ENCODE results near the gene APBA3.

The APBA3 gene

GRCh38 chr19:3719868-3720267 is 41.6 kb downstream of the APBA3 start:
- TF ChIP-seq CTCF (IDR thresholded peaks at IDR 0.05; ENCODE audit: insufficient read depth, low read depth, low read length, missing control alignments) = no peak
- DNase-seq (ENCODE audit: low read depth) = no peak

GRCh38 chr19:3716147-3716668 is 45.3 kb downstream of the APBA3 start:
- TF ChIP-seq CTCF (IDR thresholded peaks at IDR 0.05; ENCODE audit: insufficient read depth, low read depth, low read length, missing control alignments) = no peak
- H3K4me3 ChIP-seq (ENCODE audit: low read length) = no peak overlapping the region
- DNase-seq (ENCODE audit: low read depth) = no peak

More at GRCh38 chr19:3719868-3720267, 41.6 kb downstream of the APBA3 start:
- H3K4me3 ChIP-seq (ENCODE audit: low read length) = no peak overlapping the region

- DNase-seq (ENCODE audit: low read depth) = no peak
- no peak for TF ChIP-seq CTCF (IDR thresholded peaks at IDR 0.05; ENCODE audit: insufficient read depth, low read depth, low read length, missing control alignments)
- H3K4me3 ChIP-seq (ENCODE audit: low read length) = no peak overlapping the region
Measured at GRCh38 chr19:3712663-3713611, 48.6 kb downstream of the APBA3 start.

- TF ChIP-seq CTCF (IDR thresholded peaks at IDR 0.05; ENCODE audit: insufficient read depth, low read depth, low read length, missing control alignments) = no peak
- no peak overlapping the region for H3K4me3 ChIP-seq (ENCODE audit: low read length)
- peak; percentile 66 for DNase-seq (ENCODE audit: low read depth)
Measured at GRCh38 chr19:3710265-3710812, 51.2 kb downstream of the APBA3 start.

- peak; percentile 39 for DNase-seq (ENCODE audit: low read depth)
- TF ChIP-seq CTCF (IDR thresholded peaks at IDR 0.05; ENCODE audit: insufficient read depth, low read depth, low read length, missing control alignments) = no peak
- no peak within 1 kb of the TSS for H3K4me3 ChIP-seq (ENCODE audit: low read length)
Measured at GRCh38 chr19:3708207-3708931, 53.1 kb downstream of the APBA3 start, which contains the start of gene TJP3. Gene TJP3, plus strand, starts transcription at chr19:3708384. Its CDS starts 20,049 bp downstream, at chr19:3728433.

GRCh38 chr19:3707868-3708206 is 53.7 kb downstream of the APBA3 start:
- no peak overlapping the region for H3K4me3 ChIP-seq (ENCODE audit: low read length)
- DNase-seq (ENCODE audit: low read depth) = no peak
- no peak for TF ChIP-seq CTCF (IDR thresholded peaks at IDR 0.05; ENCODE audit: insufficient read depth, low read depth, low read length, missing control alignments)

All from epithelial cell of esophagus (primary cell).